Measurements from ENCODE around the gene MAZ.
A peak's percentile ranks its signal among the peaks of the same experiment; 100 is the strongest.

Gene MAZ

GRCh38 chr16:29804455-29805231 lies 1.7 kb upstream of the MAZ start:
- no peak for TF ChIP-seq REST (IDR thresholded peaks at IDR 0.05; ENCODE audit: insufficient replicate concordance, low read depth)
- peak; percentile 41; the same call in 1 of the 2 replicates for TF ChIP-seq SPI1 (IDR thresholded peaks at IDR 0.05; ENCODE audit: borderline replicate concordance, low read depth)
- no peak for TF ChIP-seq CTCF (IDR thresholded peaks at IDR 0.05; ENCODE audit: insufficient read depth, low read length)
- no peak for TF ChIP-seq POLR2AphosphoS5 (IDR thresholded peaks at IDR 0.05; ENCODE audit: low read depth)
- Histone ChIP-seq H3K4me3 (replicated peaks; ENCODE audit: insufficient read depth, low read length) (peak overlapping the region; percentile 54), H3K27me3 (ENCODE audit: insufficient read depth, poor library complexity, severe bottlenecking) (no peaks in the 10 kb centered on the region), H3K27ac (replicated peaks) (peak overlapping the region; percentile 99)
- DNase-seq (ENCODE audit: low read depth in 1 of 2, low spot score in 1 of 2): peak; percentile 68 to 74

GRCh38 chr16:29805232-29806098 lies 864 bp upstream of the MAZ start:
- H3K27ac ChIP-seq (replicated peaks): peak overlapping the region; percentile 99
- TF ChIP-seq REST (IDR thresholded peaks at IDR 0.05; ENCODE audit: insufficient replicate concordance, low read depth) (peak; percentile 59), POLR2AphosphoS5 (IDR thresholded peaks at IDR 0.05; ENCODE audit: low read depth) (peak; percentile 99), SPI1 (IDR thresholded peaks at IDR 0.05; ENCODE audit: borderline replicate concordance, low read depth) (peak; percentile 85), GABPA (IDR thresholded peaks at IDR 0.05; ENCODE audit: low read depth) (no peak), CTCF (IDR thresholded peaks at IDR 0.05; ENCODE audit: insufficient read depth, low read length) (no peak)
- H3K4me3 ChIP-seq (replicated peaks; ENCODE audit: insufficient read depth, low read length): peak overlapping the region; percentile 54
- peak; percentile 91 to 98 for DNase-seq (ENCODE audit: low read depth in 1 of 2, low spot score in 1 of 2)
- no peaks in the 10 kb centered on the region for H3K27me3 ChIP-seq (ENCODE audit: insufficient read depth, poor library complexity, severe bottlenecking)

- DNase-seq (ENCODE audit: low read depth in 1 of 2, low spot score in 1 of 2): peak; percentile 69 to 79
- Histone ChIP-seq H3K4me3 (replicated peaks; ENCODE audit: insufficient read depth, low read length) (peak overlapping the region; percentile 56), H3K27ac (replicated peaks) (peak overlapping the region; percentile 96), H3K27me3 (ENCODE audit: insufficient read depth, poor library complexity, severe bottlenecking) (no peaks in the 10 kb centered on the region)
- TF ChIP-seq POLR2AphosphoS5 (IDR thresholded peaks at IDR 0.05; ENCODE audit: low read depth) (peak; percentile 72; the same call in 1 of the 2 replicates), REST (IDR thresholded peaks at IDR 0.05; ENCODE audit: insufficient replicate concordance, low read depth) (no peak), SPI1 (IDR thresholded peaks at IDR 0.05; ENCODE audit: borderline replicate concordance, low read depth) (no peak)
Observed at GRCh38 chr16:29806641-29807425, 504 bp downstream of the MAZ start.

Data from HL-60 (cell line).